Endometrium (tissue), 2 donors: ENCODE measurements around the gene HS6ST2.

Source experiments
- FAIRE-seq: peaks from 2 replicates; lab custom pipeline; 2012; peaks lifted over from hg19 to GRCh38; lab: Jason Lieb, UNC
- donor health status: control.
- donor health status: control.

HS6ST2 gene

GRCh38 chrX:132673331-132673730 lies 285.1 kb downstream of the HS6ST2 start:
- FAIRE-seq, result no peak

GRCh38 chrX:132671229-132671641 lies 287.2 kb downstream of the HS6ST2 start:
- FAIRE-seq, result no peak

GRCh38 chrX:132669142-132669541 lies 289.3 kb downstream of the HS6ST2 start:
- FAIRE-seq, result no peak

- no peak for FAIRE-seq
These were observed 290.3 kb downstream of the HS6ST2 start for GRCh38 chrX:132668178-132668577.

GRCh38 chrX:132665676-132666075 lies 292.8 kb downstream of the HS6ST2 start:
- FAIRE-seq, result no peak

GRCh38 chrX:132664273-132664672 lies 294.2 kb downstream of the HS6ST2 start:
- no peak for FAIRE-seq

GRCh38 chrX:132662844-132663243 lies 295.6 kb downstream of the HS6ST2 start:
- no peak for FAIRE-seq

GRCh38 chrX:132657876-132658275 lies 300.6 kb downstream of the HS6ST2 start:
- FAIRE-seq, result no peak

GRCh38 chrX:132652871-132653270 lies 305.6 kb downstream of the HS6ST2 start:
- no peak for FAIRE-seq

GRCh38 chrX:132651421-132652086 lies 306.9 kb downstream of the HS6ST2 start:
- FAIRE-seq, result no peak

GRCh38 chrX:132648895-132649294 lies 309.5 kb downstream of the HS6ST2 start:
- no peak for FAIRE-seq

- no peak for FAIRE-seq
These were observed 319.0 kb downstream of the HS6ST2 start for GRCh38 chrX:132639446-132639845.

GRCh38 chrX:132638313-132638712 lies 320.1 kb downstream of the HS6ST2 start:
- FAIRE-seq, result no peak

- no peak for FAIRE-seq
These were observed 322.3 kb downstream of the HS6ST2 start for GRCh38 chrX:132636080-132636479.

- no peak for FAIRE-seq
These were observed 323.9 kb downstream of the HS6ST2 start for GRCh38 chrX:132634521-132634920.

GRCh38 chrX:132631579-132632232 lies 326.7 kb downstream of the HS6ST2 start:
- no peak for FAIRE-seq

- FAIRE-seq, result no peak
These were observed 334.0 kb downstream of the HS6ST2 start for GRCh38 chrX:132624466-132624865.

GRCh38 chrX:132623942-132624341 lies 334.5 kb downstream of the HS6ST2 start:
- FAIRE-seq, result no peak

- FAIRE-seq, result no peak
These were observed 335.1 kb downstream of the HS6ST2 start for GRCh38 chrX:132623300-132623699.

GRCh38 chrX:132622130-132622529 lies 336.3 kb downstream of the HS6ST2 start:
- FAIRE-seq, result no peak

GRCh38 chrX:132618810-132619209 lies 339.6 kb downstream of the HS6ST2 start:
- no peak for FAIRE-seq

- no peak for FAIRE-seq
These were observed 342.9 kb downstream of the HS6ST2 start for GRCh38 chrX:132615391-132616131.

- FAIRE-seq, result no peak
These were observed 344.1 kb downstream of the HS6ST2 start for GRCh38 chrX:132614297-132614696.
